Tibial nerve (tissue), 3 donors: ENCODE data around the gene SH2B3.

Experiments used
- CTCF ChIP-seq, 5 experiments: fragments of 200-600 bp in 3 of 5; fragments of 450-650 bp in 2 of 5; sonication (generic) in 3 of 5; IDR thresholded peaks; one replicate each; pipeline ENCODE4 v1.5.1; 2016 to 2019; ENCODE audit warnings: antibody characterized with exemption in 5 of 5, mild to moderate bottlenecking in 3 of 5, moderate library complexity in 2 of 5
- POLR2A ChIP-seq, 2 donors: fragments of 450-650 bp; IDR thresholded peaks; one replicate each; pipeline ENCODE4 v1.6.1; 2017; ENCODE audit warnings: antibody characterized with exemption in 2 of 2, mild to moderate bottlenecking in 2 of 2, moderate library complexity in 2 of 2

- TF ChIP-seq CTCF (IDR thresholded peaks at IDR 0.05): no peak
- TF ChIP-seq POLR2A (IDR thresholded peaks at IDR 0.05): no peak
These were observed 2.4 kb downstream of the SH2B3 start for GRCh38 chr12:111408116-111408440.
